CD4-positive, alpha-beta T cell treated with Interleukin-1 beta for 1 hour (primary cell): Measurements from ENCODE around the gene RNFT2.
"Not testable (repeated sequence)": the region's sequence is repeated elsewhere in the genome, so short reads cannot be mapped to it uniquely, and the experiment has no call there.

ENCODE experiments used
- DNase-seq, 2 donors: peaks; one replicate each; pipeline ENCODE4 v3.0.0-alpha.2; 2020 to 2022

Gene RNFT2

DNA sequence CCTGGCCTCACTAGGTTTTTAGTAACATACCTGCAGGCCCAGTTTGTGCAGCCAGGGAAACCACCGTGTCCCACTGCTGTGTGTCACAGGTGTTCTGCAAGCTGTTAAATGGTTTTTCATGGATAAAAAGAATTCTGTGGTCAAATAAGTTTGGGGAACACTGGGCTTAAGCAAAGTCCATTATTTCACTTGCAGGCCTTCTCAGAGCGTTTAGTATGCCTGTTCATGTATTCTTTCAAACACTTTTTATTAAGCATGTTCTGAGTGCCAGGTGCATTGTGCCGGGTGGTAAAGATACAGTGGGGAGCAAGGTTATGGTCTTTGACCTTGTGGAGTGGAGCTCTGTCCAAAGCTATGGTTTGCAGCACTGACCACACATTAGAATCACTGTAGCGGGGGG is 7.4 kb downstream of the RNFT2 start:
- DNase-seq = no peak

DNA sequence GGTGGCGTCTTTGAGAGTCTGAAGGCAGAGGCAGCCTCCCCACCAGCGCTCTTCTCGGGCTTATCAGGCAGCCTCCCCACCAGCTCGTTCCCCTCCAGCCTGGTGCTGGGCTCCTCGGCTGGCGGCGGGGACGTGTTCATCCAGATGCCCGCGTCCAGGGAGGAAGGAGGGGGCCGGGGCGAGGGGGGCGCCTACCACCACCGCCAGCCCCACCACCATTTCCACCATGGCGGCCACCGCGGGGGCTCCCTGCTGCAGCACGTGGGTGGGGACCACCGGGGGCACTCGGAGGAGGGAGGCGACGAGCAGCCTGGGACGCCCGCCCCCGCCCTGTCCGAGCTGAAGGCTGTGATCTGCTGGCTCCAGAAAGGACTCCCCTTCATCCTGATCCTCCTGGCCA is 11.8 kb downstream of the RNFT2 start:
- no peak for DNase-seq

DNA sequence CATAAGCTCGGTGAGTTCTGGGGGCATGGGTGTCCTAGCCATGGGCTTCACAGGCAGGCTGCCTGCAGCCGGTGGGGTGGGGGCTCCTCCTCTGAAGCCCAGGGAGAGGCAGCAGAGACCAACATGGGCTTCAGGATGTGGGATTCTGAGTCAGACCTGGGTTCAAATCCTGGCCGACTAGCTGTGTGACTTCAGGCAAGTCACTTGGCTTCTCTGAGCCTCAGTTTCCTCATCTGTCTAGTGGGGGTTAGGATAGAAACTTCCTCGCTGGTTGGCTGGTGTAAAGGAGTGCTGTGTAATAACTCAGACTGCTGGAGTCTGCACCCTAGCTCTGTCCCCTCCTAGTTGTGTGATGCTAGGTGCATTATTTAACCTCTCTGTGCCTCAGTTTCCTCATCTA is 12.2 kb downstream of the RNFT2 start:
- DNase-seq = no peak

DNA sequence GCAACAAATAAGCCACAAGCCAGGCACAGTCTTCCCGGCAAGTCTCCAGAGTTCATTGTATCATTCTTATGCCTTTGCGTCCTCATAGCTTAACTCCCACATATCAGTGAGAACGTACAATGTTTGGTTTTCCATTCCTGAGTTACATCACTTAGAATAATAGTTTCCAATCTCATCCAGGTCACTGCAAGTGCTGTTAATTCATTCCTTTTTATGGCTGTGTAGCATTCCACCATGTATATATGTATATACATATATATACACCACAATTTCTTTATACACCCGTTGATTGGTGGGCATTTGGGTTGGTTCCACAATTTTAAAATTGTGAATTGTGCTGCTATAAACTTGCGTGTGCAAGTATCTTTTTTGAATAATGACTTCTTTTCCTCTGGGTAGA is 16.0 kb downstream of the RNFT2 start:
- not testable (repeated sequence) for DNase-seq

DNA sequence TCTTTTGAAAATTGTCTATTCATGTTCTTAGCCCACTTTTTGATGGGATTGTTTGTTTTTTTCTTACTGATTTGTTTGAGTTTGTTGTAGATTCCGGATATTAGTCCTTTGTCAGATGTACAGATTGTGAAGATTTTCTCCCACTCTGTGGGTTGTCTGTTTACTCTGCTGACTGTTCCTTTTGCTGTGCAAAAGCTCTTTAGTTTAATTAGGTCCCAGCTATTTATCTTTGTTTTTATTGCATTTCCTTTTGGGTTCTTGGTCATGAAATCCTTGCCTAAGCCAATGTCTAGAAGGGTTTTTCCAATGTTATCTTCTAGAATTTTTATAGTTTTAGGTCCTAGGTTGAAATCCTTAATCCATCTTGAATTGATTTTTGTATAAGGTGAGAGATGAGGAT is 16.7 kb downstream of the RNFT2 start:
- not testable (repeated sequence) for DNase-seq

DNA sequence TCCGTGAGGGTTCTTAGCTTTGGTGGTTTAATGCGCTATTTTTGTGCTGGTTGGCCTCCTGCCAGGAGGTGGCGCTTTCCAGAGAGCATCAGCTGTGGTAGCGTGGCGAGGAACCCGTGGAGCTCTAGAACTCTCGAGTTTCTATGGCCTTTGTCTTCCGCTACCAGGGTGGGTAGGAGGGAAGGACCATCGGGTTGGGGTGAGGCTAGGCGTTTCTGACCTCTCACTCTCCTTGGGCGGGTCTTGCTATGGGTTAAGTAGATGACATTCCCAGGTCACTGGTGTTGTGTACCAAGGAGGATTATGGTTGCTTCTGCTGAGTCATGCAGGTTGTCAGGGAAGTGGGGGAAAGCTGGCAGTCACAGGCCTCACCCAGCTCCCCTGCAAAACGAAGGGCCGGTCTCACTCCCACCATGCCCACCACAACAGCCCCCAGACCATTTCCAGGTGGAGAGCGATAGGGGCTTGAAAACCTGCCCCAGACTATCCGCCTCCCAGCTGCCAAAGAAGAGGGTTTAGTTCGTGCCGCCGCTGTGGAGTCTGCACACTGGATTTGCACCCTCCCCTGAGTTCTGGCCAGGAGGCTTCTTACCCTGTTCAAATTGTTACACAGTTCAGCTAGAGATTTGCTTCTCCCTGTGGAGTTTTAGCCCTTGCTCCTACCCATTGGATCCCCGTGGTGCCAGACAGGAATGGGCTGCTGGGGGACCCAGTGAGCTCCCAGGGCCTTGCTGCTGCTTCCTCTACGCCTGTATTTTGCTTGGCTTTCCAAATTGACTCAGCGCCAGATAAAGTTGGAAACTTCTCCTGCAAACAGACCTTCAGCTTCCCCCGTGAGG is 21.9 kb downstream of the RNFT2 start:
- DNase-seq = peak; percentile 22 to 35

DNA sequence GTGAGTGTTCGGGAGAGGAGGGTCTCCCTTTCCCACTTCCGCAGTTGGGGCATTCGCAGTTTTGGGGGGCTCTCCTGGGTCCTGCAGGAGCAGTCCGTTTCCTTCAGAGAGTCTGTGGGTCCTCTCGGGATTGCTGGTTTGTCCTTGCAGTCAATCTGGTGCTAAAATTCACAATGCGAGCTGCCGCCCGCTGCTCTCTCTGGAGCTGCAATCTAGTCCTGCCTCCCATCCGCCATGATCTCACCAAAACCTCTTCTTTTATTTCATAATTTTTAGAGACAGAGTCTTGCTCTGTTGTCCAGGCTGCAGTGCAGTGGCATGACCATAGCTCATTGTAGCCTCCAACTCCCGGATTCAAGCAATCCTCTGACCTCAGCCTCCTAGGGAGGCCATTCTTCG is 22.5 kb downstream of the RNFT2 start:
- DNase-seq = no peak

DNA sequence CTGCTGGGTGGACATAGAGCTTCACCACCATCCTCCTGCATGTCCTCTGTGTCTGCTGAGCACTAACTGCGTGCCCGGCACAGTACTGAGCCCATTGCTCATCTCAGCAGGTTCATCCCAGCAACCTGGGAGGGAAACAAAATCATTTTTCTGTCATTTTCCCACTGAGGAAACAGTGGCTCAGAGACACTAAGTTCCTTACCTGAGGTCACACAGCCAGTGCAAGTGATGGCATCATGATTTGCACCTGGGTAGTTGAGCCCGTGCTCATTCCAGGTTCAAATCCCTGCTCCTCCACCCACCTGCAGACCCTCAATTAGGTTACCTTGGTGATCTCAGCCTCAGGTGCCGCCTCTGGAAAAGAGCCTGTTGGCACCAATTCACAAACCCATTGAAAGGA is 23.4 kb downstream of the RNFT2 start:
- DNase-seq = no peak

DNA sequence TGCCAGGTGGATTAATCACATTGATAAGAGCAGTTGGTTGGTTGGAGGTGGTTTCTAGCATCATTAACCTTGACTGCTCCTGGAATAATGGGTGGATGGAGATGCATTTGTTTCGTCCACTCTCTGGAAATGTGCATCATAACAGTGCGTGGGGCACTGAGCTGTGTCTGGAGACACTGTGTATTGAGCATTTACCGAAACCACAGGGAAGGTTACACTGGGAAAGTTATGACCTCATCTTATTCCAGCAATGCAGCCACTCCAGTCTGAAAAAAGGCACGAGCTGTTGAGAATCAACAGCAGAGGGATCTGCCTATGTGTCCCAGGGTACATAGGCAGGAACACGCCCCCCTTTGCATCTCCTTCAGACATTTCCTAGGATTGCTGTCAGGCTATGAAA is 27.2 kb downstream of the RNFT2 start:
- DNase-seq = no peak

DNA sequence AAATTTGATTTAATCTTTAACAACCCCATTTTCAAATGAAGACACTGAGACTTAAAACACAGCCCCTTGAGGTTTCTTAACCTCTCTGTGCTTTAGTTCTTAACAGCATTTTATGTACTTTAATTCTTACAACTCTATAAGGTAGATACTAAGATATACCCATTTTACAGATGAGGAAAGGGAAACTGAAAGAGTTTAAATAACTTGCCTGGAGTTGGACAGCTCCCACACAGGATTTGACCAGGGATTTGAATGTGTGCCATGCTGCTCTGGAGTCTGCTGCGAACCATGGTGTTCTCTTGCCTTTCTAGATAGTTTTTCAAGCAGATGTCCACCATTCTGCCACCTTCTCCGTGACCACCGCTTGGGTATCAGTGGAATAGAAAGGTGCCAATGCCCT is 28.2 kb downstream of the RNFT2 start:
- no peak for DNase-seq

DNA sequence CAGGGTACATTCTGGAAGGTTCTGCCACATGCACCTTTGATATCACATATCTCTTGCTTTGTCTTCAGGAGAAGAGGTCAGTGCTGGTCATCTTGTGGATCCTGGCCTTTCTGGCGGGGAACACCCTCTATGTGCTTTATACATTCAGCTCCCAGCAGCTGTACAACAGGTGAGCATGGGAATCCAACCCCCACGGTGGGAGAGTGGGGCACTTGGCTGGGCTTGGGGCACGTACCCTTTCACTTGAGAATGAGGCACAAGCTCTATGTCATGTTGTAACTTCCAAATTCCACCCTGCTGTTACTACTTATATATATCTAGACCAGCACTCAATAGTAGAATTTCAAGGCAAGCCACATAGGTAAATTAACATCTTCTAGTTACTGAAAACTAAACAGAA is 28.6 kb downstream of the RNFT2 start:
- DNase-seq = no peak

DNA sequence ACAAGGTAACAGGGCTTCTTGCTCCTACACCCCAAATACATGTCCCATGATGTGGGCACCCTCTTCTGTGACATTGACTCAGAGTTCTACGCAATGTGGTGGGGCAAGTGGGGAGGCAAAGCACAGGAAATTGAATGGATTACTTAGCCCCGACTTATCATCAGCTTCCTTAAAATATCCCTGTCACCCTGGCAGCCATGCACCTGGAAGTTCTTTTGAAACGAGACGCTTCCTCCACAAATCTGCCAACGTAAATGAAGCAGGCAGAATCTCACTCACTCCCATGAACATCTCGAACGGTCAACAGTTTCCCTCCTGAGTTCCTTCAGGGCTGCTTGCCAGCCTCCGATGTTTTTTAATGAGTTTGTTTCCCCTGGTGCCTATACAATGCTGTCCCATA is 33.5 kb downstream of the RNFT2 start:
- no peak for DNase-seq

DNA sequence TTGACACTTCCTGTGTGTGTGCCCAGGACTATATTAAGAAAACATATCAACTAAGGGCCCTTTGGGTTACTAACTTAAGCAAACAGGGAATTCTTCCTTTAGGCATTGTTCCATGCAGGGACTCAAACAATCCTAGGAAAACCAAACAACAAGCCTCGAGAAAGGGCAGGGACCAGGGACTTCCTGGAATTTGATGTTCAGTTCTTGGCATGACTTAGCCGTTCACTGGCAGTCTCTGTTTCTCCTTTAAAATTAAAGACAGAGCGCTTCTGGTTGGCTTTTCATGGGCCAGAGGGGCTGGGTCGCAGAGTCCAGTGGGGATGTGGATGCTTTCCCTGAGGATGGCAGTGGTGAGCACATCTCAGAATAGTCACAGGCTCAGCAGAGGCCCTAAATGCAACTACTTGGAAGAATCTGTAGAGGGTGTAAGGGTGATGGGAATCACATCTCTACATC is 35.2 kb downstream of the RNFT2 start:
- DNase-seq = no peak

DNA sequence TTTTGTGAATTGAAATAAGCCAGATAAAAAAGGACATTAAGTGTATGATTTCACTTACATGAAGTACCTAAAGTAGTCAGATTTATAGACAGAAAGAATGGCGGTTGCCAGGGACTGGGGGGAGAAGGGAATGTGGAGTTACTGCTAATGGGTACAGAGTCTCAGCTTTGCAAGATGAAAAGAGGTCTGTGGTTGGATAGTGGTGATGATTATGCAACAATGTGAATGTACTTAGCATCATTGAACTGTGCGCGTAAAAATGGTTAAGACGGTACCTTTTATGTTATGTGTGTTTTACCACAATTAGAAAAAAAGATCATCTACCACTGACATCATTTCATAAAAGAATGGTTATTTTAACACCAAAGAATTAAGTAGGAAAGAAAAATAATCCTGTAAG is 35.9 kb downstream of the RNFT2 start:
- no peak for DNase-seq

DNA sequence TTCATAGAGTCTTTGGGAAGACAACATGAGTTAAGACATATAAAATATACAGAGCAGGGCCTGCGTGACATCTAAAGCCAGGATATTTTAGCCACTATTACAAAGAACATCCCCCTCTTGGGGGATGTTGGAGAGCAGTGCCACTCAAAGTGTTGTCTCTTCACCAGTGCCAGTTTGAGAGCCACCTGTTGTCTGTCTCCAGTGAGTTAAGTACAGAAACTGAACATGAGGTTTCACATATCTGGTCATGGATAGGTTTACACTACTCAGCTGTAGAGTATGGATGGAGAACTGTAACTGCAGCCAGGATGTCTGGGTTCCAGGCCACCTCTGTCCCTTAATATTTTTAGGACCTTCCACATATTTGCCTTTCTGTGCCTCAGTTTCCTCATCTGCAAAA is 39.1 kb downstream of the RNFT2 start:
- DNase-seq = no peak

DNA sequence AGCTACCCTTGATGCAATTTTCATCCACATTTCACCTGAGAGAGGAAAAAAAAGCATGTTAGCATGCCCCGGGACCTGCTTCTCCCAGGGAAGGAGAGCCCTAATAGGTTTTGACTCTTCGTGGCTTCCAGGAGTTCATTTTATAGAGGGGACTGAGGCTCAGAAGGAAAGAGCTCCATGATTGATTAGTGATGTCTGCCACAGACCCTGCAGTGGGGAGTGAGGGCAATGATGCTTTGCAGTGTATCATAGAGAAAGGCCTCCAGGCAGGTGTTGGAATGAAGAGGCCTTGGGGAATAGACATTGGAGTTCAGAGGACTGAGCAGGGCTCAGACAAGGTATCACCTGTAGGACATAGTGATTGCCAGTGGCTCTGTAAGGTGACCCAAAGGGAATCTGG is 41.5 kb downstream of the RNFT2 start:
- no peak for DNase-seq

DNA sequence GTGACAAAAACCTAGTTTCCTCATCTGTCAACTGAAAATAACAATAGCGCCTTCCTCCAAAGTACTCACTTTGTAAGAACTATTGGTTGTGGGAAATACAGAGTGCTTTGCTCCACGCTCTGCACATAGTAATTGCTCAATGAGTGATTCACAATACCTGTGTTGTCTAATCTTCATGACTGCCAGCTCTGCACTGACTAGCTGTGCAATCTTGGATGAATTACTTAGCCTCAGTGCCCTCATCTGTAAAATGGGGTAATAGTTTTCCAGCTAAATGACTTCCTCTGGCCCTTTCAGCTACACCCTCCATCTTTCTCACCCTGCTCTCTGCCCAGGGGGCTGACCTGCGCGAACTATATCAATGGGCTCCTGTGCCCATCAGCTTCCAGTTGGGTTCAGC is 42.8 kb downstream of the RNFT2 start:
- DNase-seq = no peak

DNA sequence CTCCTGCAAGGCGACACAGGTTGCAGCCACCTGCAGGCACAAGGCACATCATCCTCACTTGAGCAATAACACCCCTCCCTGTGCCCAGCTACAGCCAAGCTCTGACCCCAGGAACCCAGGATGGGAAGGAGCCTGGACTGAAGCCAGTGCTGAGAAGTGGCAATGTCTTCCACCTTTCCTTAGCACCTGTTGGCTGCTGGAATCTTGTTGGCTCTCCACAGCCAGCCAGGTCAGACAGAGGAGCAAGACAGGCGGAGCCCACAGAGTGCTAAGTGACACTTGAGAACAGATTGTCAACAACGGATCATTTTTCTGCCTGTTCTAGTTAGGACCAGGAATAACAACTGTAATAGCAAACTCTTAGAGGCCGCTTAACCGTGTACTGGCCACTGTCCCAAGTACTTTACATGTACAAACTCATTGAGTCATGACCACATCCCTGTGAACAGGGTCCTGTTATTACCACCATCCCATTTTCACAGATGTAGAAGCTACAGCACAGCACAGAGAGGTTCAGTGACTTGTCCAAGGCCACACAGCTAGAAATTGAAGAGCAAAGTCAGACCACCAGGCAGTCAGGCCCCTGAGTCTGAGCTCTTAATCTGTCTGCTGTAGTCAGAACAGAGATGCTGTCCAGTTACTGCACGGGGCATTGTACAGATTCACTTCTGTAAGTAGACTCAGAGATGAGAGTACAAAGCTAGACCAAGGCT is 45.6 kb downstream of the RNFT2 start:
- no peak for DNase-seq

DNA sequence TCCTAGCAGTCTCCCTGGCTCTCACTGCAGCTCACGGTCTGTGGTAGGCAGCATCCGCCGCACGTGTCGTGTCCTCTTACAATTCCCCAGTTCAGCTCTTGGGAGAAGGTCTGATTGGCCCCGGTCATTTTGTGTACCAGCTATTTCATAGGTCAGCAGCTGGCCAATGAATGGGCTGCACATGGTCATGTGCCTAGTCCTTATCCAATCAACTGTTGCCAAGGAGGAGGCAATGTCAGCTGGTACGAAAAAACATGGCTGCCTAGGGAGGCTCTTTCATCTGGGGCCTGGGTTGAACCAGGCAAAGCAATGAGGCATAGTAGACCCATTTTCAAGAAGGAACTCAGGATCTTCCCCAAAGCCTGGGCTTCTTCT is 46.1 kb downstream of the RNFT2 start:
- DNase-seq = no peak

DNA sequence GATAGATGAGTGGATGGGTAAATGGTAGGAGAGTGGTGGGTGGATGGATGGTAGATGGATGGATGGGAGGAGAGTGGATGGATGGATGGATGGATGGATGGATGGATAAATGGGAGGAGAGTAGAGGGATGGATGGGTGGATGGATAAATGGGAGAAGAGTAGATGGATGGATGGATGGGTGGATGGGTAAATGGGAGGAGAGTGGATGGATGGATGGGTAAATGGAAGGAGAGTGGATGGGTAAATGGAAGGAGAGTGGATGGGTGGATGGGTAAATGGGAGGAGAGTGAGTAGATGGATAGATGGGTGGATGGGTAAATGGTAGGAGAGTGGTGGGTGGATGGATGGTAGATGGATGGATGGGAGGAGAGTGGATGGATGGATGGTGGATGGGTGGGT is 51.4 kb downstream of the RNFT2 start:
- not testable (repeated sequence) for DNase-seq

DNA sequence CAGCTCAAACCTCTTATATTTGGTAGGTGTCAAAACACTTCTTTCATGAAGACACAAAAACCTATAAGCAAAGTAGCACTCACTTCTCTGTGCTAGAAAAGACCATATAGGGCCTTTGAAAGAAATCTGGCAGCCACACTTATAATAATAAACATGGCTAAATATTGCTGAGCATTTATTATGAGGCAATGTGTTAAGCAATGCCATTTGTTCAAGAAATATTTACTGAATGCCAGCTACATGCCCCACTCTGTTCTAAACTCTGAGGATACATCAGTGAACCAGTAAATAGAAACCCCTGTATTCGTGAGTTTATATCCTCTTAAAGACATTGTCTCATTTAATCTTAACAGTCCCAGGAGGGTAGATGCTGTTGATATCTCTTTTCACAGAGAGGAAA is 52.0 kb downstream of the RNFT2 start:
- no peak for DNase-seq

DNA sequence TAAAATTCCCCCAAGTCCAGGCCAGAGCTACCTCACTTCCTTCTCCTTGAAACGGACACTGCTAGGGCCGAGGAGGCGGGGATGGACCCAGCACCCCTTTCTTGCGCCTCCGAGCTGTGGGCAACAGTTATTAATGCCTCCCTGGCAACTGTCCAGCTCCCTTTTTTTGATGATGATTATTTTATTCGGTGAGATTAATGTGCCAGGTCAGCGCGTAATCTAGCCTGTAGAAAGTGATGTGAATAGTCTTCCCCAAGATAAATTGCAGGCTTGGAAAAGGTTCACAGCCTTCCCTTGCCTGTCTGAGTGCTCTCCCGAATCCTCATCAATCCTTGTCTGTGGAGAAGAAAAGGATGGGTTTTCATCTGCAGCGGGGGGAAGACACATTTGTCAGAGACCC is 54.3 kb downstream of the RNFT2 start:
- no peak for DNase-seq

DNA sequence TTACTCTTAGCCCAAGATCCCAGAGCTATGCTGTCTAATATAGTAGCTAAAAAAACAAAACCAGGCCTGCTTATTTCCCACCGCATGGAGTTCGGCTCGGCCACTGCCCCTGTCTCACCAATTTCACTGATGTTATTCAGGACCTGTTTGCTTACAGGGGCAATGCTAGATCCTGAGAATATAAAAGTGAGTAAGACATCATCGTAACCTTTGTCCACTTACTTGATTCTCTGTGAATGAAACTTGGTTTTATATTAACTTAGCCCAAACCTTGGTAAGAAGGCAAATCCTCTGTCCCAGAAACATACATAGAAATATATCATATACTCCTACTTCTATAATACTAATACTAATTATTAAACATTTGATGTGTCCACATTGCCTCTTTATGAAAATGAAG is 56.6 kb downstream of the RNFT2 start:
- DNase-seq = no peak

DNA sequence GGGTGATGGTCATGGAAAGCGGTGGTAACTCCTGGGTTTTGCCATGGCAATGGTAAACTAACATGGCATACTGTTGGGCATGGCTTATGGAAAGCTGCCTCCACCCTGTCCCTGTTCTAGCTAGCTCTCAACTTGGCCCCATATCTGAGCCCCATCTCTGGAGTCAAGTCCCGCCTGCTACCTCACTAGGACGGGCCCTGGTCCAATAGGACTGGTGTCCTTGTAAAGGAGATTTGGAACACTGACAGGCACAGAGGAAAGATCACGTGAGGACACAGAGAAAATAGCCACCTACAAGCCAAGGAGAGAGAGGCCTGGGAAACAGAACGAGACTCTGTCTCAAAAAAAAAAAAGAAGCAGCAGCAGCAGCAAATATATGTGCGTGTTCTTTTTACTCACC is 59.8 kb downstream of the RNFT2 start:
- DNase-seq = no peak

DNA sequence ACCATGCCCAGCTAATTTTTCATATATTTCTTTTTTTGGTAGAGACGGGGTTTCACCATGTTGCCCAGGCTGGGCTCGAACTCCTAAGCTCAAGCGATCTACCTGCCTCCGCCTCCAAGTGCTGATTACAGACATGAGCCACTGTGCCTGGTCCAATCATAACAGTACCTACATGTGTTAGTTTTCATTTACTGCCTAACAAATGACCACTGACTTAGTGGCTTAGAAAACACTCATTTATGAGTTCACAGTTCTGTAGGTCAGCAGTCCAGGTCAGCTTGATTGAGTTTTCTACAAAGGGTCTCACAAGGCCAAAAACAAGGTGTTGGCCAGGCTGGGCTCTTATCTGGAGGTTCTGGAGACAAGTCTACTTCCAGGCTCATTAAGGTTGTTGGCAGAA is 60.6 kb downstream of the RNFT2 start:
- no peak for DNase-seq
